NCI-H187 (cell line): ENCODE measurements around the gene ATR.
"Not testable (repeated sequence)": the region's sequence is repeated elsewhere in the genome, so short reads cannot be mapped to it uniquely, and the experiment has no call there.

Experiments used
- DNase-seq, 2 experiments: peaks; one replicate each; lab custom pipeline; 2025; lab: John Stamatoyannopoulos, UW

The ATR gene

DNA sequence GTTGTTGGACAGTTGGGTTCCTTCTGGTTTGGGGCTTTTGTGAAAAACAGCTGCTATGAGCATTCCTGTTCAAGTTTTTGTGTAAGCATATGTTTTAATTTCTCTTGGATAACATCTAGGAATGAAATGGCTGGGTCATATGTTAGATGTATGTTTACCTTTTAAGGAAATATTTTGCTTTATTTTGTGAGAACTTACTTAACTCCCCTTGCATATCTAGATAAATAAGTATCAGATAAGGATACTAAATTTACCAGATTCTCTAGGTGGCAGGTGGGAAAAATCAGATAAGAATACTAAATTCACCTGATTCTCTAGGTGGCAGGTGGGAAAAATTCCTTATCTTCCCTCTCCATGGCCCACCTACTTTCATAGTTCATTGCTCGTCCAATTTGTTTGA lies 16.6 kb upstream of the ATR start:
- no peak for DNase-seq

- not testable (repeated sequence) for DNase-seq
Measured at GRCh38 chr3:142592268-142592667, 13.7 kb upstream of the ATR start.

GRCh38 chr3:142588703-142589102 lies 10.2 kb upstream of the ATR start:
- DNase-seq: no peak

GRCh38 chr3:142586803-142587406 lies 8.4 kb upstream of the ATR start:
- peak in 1 of 2 experiments; percentile 2 for DNase-seq

GRCh38 chr3:142581070-142581469 lies 2.5 kb upstream of the ATR start:
- not testable (repeated sequence) for DNase-seq

- DNase-seq: no peak
Measured at GRCh38 chr3:142580061-142580423, 1.5 kb upstream of the ATR start.

- DNase-seq: no peak
Measured at GRCh38 chr3:142577696-142578328, 721 bp downstream of the ATR start.

- DNase-seq: no peak
Measured at GRCh38 chr3:142576792-142577191, 1.7 kb downstream of the ATR start.

GRCh38 chr3:142574665-142575064 lies 3.9 kb downstream of the ATR start:
- no peak for DNase-seq

GRCh38 chr3:142574223-142574622 lies 4.3 kb downstream of the ATR start:
- DNase-seq: not testable (repeated sequence)

DNA sequence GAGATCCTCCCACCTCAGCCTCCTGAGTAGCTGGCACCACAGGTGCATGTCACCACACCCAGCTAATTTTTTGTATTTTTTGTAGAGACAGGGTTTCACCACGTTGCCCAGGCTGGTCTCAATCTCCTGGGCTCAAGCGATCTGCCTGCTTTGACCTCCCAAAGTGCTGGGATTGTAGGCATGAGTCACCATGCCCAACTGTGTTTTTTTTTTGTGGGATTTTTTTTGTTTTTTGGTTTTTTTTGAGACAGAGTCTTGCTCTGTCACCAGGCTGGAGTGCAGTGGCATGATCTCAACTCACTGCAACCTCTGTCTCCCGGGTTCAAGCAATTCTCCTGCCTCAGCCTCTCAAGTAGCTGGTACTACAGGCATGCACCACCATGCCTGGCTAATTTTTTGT lies 9.1 kb downstream of the ATR start:
- DNase-seq: not testable (repeated sequence)

GRCh38 chr3:142568393-142569017 lies 10.0 kb downstream of the ATR start:
- DNase-seq: no peak

- no peak for DNase-seq
Measured at GRCh38 chr3:142566096-142566495, 12.4 kb downstream of the ATR start.

GRCh38 chr3:142563496-142563997 lies 15.0 kb downstream of the ATR start:
- DNase-seq: no peak

GRCh38 chr3:142560118-142560517 lies 18.4 kb downstream of the ATR start:
- no peak for DNase-seq

DNA sequence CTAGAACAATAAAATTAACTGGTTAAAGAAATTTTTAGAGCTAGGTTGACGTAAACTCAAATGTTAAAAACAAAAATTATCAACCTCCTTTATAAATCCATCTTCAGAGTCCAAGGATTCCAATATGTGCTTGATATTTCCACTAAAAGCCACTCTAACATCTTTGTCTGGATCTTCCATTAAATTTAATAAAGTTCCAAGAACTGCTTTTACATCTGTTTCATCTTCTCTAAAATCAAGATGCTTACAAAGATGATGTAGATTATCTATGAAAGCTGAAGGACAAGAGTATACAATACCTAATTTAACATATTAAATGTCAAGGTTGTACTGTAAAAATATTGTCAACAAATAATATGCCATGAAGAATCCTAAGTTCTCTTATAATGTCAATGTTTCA lies 24.8 kb downstream of the ATR start:
- no peak for DNase-seq

- DNase-seq: not testable (repeated sequence)
Measured at GRCh38 chr3:142552579-142552978, 26.0 kb downstream of the ATR start.

DNA sequence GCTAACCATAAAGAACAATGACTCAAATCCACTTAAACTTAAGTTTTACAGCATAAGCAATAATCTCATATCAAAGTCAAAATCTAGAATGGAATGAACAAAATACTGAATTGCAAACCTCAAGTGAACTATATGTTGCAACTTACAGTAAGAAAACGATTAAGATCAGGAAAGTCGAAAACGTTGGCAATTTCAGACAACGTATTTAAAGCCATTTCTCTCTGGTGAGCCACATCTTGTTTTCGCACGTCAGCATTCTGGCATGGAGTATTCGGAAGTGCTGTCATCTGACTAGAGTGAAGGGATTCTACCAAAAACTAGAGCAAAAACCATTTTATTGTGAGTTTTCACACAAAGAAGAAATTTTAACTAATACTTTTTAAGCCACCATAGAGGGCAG lies 28.5 kb downstream of the ATR start:
- no peak for DNase-seq

- DNase-seq: no peak
Measured at GRCh38 chr3:142543307-142543706, 35.2 kb downstream of the ATR start.

- DNase-seq: no peak
Measured at GRCh38 chr3:142542054-142542453, 36.5 kb downstream of the ATR start.

- no peak for DNase-seq
Measured at GRCh38 chr3:142536519-142536918, 42.0 kb downstream of the ATR start.

GRCh38 chr3:142534543-142534942 lies 44.0 kb downstream of the ATR start:
- no peak for DNase-seq

- no peak for DNase-seq
Measured at GRCh38 chr3:142530296-142530695, 48.2 kb downstream of the ATR start.
